ENCODE results near the gene IL1RAPL1. TPM values are rescaled to one million over a fixed set of nuclear protein-coding genes. Genes with fewer than 3 reads are reported as not detected.

Gene IL1RAPL1
- total RNA-seq, 1 experiment from 2014 or later = 0.66 TPM

DNA sequence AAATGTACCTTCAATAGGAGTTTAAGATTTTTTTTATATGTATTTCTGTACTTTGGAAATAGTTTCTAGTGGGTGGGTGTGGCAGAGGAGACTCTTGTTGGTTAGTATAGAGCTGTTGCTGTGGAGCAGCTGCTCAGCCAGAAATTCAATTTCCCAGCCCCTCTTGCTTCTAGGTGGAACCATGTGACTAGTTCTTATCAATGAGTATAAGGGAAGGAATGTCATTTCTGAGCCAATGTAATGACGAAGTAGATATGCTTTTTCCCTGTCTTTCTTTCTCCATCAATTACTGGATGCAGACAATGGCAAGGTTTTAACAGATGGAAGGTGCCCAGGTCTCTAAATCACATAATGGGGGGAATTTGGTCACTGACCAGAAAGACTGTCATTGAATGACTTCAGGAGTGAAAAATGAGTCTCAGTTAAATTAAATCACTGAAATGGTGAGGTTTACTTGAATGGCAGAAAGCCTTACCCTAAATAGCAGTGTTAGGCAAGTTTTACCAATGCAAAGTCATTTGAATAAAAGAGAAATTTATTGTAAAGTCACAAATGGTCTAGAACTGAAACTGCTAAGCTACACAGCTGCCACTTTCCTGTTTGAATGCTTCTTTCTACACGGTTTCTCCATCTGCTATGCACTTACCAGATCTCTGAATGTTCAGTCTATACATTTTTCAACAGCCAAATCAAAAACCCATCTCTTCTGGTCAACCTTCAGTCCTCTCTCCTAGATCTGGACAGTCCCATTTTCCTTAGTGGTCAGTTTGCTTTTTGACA lies 832.7 kb downstream of the IL1RAPL1 start:
- DNase-seq (ENCODE audit: low spot score) = peak; percentile 9

DNA sequence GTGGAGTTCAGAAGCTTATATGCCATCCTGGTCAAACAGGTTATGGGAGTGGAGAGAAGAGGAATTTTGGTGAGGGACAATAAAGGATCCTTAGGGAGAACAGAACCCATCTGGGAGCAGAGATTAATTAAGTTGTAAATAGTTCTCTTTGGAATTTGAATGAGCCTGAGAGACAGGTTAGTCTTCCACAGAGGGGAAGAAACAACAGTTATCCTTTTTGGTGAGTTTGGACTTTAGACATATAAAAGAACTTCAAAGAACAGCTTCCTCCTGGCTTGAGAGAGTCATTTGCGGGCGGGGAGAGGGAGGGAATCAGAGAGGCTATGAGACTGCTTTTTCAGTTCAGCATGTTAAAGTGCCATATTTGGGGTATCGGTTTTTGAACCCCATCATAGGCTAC lies 834.8 kb downstream of the IL1RAPL1 start:
- no peak for DNase-seq (ENCODE audit: low spot score)

DNA sequence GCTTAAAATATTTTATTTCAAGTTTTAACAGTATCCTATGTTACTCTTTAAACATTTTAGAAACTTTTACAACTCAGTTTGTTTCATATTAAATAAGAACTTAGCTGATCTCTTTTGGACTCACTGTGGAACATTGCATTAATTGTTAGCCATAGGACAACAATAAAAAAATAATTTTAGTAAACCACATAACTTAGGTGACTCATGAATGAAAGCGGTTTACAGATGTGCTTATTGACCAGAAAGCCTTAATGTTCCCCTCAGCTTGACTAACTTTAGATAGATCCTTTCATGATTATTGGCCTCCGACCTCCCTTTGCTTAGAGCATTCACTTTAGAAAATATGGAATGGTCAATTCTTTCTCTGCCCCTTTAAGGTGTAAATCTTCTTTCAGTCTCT lies 844.6 kb downstream of the IL1RAPL1 start:
- no peak for DNase-seq (ENCODE audit: low spot score)

DNA sequence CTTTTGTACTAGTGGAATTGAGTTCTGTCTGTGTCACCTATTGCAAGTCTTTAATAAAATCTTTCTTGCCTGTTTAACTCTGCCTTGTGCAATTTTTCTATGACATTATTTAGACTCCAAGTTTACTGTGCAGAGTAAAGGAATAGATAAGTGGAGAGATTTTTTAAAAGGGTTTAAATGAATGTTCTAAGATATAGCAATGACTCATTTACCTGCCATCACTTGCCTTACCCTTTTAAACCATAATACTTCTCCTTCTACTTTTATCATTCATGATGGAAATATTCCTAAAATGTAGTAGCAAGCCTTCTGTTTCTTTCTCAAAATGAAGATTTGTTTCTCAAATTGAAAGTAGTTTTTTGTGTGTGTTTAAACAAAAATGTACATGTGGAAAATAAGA lies 845.3 kb downstream of the IL1RAPL1 start:
- DNase-seq (ENCODE audit: low spot score) = no peak

DNA sequence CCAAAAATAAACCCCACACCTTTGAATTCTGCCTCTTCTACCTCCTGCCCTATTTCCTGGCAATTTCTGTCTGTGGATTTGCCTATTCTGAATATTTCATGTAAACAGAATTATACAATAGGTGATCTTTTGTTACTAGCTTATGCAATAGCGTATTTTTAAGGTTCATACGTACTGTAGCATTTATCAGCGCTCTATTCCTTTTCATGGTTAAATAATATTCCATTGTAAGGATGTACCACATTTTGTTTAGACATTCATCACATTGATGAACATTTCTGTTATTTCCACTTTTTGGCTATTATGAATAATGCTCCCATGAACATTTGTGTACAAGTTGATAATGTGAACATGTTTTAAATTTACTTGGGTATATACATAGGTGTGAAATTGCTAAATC lies 847.7 kb downstream of the IL1RAPL1 start:
- no peak for DNase-seq (ENCODE audit: low spot score)

DNA sequence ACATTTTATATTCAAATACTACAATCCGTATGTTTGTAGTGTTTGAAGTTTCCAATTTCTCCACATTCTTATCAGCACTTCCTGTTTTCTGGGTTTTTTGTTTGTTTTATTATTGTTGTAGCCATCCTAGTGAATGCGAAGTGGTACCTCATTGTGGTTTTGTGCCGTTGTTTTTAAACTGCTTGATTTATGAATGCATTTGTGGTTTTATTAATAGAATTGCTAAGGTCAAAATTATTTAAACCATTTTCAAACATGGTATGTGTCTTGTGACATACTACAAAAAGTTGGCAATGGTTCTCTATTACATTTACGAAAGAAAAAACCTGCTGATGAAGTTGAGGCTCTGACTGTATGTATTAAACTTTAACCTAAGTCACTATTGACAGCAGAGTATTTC lies 848.1 kb downstream of the IL1RAPL1 start:
- DNase-seq (ENCODE audit: low spot score) = peak; percentile 3

DNA sequence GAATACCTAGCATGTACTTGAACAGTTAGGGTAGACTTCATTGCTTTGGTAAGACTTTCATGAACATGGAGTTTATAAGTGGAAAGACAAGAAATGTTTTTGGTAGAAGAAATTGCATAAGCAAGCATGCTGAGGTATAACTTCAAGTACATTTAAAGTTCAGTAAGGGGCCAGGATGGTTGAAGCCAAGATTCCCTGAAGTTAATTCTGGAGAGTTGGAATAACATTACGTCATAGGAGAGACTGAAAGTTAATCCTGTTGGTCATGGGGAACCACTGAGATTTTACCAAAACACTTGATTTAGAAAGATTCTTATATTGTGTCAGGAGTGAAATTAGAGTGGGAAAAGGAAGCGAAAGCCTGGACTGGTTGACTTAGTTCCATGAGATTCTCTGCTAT lies 860.6 kb downstream of the IL1RAPL1 start:
- DNase-seq (ENCODE audit: low spot score) = no peak

DNA sequence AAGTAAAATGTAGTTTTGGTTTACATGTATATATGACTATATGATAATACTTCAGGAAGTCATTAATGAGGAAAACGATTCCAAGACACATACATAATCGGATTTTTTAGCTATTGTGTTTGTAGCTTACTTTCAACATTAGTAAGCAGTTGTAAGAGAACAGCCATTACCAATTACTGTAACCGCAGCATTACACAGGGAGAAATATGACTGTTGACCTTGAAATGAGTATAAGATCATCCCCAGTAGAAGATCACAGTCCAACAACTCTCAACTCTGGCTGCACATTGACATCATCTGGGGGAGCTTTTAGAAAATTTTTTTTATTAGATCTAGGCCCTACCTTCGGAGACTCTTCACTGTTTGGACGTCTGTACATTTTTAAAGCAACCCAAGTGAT lies 866.1 kb downstream of the IL1RAPL1 start:
- no peak for DNase-seq (ENCODE audit: low spot score)

DNA sequence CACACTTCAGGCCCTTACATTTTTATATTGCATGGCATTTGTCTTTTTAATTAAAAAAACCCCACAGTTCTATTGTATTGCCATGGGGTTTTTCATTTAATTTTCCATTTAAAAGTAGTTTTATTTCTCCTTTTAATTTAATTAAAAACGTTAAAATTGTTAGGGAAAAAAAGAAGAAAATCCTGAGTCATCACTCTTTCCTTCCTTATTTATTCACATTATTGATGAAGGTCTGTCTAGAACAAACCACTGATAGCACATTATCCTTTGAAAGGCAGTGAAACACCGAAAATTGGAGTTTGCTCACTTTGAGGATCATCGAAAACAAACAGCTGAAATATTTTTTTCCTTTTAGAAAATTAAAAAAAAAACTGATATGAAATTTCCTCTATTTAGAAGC lies 868.5 kb downstream of the IL1RAPL1 start:
- DNase-seq (ENCODE audit: low spot score) = no peak

DNA sequence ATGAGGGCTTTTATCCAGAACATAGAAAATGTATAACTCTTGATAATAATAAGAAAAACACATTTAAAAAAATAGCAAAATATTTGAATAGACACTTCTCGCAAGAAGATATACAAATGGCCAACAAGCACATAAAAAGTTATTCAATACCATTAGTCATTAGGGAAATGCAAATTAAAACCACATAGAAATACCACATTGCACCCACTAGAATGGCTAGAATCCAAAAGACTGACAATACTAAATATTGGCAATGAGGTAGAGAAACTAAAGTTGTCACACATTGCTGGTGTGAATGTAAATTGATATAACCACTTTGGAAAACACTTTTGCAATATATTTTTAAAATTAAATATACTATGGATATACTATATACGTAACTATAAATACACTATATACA lies 873.8 kb downstream of the IL1RAPL1 start:
- DNase-seq (ENCODE audit: low spot score) = no peak

DNA sequence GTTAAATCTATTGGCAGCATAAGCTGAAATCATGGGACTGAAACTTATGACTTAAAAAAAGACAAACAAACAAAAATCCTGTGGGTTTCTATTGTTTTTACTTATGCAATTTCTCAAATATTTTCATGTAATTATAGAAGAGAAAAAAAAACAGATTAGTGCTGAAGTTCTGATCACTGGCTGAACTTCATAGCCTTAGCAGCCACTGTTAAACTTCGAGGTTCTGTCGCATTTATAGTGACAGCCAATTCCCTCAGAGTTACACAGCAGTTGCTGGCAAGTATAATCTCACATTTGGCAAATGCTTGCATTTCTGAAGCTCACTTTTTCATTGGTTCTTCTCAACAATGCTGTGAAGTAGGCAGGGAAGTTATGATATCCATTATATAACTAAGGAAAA lies 879.2 kb downstream of the IL1RAPL1 start:
- no peak for DNase-seq (ENCODE audit: low spot score)

DNA sequence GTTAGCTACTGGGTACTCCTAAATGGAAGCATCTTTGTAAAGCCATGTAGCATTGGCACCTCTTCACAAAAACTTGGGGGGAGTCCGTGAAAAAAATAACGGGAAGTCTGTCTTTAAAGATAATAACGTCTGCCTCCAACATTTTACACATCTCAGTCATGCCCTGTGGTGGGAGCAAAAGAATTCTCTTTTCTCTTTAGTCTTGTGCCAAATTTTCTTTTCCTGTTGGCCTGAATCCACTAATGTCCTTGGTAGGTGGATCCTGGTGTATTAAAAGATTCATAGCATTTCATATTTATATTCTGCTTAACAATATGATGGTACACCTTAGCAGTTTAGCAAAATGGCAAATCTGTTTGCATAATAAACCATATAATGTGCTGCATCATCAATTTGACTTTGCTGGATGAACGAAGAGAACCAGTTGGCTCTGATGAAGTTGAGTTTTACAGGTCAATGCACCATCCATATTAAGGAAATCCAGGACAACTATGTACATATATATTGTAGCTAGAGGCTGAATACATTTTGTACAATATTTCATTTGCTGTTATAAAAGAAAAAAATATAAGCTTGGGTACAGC lies 881.8 kb downstream of the IL1RAPL1 start:
- no peak for DNase-seq (ENCODE audit: low spot score)

DNA sequence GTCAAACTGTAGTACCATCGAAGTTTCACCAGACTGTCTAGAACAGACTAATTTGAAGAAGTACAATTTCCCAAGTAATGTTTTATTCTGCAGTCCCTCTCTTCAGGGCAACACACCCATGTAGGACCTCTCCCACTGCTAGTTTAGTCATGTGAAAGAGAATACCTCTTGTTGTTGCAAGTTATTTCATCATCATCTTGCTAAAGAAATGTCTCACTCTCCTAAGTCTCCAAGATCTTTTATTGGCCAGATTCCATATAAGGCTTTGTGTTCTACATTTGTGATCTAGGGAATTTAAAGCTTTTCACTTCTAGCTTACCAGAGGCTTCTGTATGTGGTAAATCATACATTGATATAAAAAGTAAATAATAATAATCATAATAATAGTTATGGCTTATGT lies 882.8 kb downstream of the IL1RAPL1 start:
- DNase-seq (ENCODE audit: low spot score) = peak; percentile 35

DNA sequence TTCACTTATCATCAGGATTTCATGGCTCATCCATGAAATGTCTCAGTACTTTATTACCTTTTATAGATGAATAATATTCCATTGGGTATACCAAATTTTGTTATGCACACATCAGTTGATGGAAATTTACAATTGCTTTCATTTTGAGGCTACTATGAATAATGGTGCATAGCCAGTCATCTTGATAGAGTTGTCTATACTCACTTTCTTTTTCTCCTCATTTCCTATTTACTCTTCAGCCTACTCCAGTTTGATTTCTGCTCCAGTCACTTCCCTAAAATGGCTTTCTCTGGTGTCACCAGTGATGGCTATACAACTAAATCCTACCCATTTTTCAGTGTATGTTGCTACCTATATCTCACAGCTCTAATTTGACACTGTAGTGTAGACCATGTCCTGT lies 884.6 kb downstream of the IL1RAPL1 start:
- no peak for DNase-seq (ENCODE audit: low spot score)

DNA sequence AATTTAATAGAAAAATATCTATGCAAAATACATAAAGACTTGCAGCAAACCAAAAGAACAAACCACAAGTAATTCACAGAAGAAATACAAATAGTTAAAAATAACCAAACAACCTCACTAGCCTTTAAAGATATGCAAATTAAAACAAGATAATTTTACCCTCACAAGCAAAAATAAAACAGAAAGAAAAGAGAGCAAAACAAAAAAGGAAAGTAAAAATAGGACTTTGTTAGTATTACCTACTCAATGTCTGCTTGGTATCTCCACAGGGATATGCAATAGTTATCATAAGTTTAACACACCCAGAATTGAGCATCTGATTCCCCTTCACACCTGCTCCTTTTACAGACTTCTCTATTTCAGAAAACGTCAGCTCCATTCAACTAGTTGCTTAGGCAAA lies 890.6 kb downstream of the IL1RAPL1 start:
- DNase-seq (ENCODE audit: low spot score) = no peak

DNA sequence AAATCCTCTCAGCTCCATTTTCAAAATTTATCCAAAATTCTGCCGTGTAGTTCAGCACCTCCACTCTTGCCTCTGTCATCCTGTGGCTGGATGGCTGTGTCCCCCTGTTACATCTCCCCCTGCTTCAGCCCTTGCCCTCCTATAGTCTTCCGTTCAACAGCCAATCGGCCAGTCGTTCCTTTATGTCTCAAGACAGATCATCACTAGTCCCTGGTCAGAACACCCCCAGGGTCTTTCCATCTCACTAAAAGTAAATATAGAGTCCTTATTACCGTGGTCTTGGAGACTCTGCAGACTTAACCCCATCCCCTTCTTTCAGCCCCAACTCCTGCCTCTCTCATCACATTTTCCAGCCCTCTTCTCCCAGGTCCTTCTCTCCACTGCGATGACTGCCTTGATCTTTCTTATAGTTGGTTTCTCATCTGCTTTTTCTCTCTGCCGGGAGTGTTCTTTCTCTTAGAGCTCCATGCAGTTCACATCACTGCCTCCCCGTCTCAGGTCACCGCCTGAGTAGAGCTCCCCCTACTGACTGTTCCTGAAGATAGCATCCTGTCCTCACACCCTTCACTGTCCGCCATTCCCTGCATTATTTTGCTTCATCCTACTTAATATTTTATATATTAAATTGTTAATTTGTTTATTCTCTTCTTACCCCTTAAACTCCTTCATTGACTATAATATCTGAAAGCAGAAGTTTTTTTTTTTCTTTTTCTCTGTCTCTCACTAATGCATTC lies 891.3 kb downstream of the IL1RAPL1 start:
- peak; percentile 20 for DNase-seq (ENCODE audit: low spot score)

DNA sequence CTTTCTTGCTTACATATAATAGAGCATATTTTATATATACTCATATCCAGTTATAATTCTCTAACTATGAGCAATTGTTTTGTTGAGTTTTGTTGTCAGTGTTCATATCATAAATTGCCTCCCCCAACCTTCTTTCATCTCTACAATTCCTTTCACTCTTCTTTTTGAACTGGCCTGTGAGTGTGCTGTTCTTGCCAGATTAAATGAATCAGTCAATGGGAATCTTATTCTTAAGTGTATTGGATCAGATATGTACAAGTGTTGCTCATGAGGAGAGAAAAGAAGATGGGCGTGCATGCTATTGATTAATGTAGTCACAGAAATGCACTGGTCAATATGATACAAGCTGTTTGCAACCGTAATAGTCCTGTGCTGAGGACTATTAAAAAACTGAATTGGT lies 900.0 kb downstream of the IL1RAPL1 start:
- DNase-seq (ENCODE audit: low spot score) = no peak

DNA sequence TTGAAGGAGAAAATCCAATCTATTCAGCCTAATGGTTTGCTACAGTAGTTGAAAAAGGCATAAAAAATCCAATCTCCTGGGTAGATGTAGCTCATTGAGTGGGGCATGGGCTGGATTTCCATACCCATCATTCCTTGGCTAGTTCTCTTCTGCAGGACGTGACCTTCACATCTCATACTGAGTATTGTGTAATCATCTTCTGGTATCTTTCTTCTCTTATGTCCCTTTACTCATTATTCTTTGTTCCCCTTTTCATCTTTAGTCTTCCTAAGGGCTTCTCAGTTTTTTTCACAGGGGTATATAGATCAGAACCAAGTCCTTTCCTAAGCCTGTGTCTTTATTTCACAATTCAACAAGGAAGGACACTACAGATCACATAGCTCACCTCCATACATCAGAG lies 900.5 kb downstream of the IL1RAPL1 start:
- no peak for DNase-seq (ENCODE audit: low spot score)

DNA sequence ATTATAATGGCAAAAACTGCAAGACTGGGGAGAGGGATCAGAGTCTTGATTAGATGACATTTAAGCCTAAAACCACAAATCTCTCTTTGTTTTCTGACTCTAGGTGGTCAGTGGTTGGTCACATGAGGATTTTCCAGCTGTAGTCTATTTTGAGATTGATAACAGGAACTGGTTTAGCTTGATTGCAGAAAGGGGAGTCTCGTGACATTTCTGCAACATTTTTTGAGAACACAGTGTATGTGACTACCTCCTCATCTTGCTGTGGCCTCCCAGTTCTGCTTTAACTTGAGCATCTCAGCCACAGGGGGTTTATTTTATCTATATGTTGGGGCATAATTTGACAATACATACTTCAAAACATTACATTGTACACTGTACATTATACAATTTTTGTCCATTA lies 901.7 kb downstream of the IL1RAPL1 start:
- no peak for DNase-seq (ENCODE audit: low spot score)

DNA sequence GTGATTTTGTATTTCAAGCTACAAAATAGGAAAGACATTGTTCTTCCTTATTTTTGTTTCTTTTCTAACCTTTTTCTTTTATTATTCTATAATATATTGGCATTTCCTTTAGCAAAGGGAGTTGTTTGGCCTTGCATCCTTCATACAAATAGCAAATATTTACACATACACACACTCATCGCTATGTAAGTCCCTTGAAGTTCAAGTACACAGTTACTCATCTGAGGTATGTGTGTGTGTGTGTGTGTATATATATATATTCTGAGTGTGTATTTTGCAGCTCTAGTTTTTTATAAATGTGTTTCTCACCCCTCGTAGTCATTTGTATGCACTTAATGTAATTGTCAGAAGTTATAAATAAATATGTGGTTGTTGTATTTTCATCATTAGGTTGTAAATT lies 903.4 kb downstream of the IL1RAPL1 start:
- DNase-seq (ENCODE audit: low spot score) = no peak

DNA sequence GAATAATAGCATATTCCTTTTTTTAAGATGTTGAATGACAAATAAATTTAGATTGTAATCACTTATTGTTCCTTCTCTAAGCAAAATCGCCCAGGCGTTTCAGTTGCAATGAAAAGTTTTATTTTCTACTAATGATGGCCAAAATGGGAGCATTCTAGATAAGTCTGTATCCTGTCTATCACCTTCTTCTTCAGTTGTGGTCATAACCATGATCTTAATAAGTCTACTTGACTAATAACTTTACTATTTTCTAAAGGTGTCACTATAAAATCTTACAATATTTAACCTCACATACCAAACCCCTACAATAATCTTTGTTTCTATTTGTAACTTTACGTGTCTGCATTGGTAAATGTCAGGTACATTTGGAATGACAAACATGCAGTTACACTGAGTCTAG lies 904.4 kb downstream of the IL1RAPL1 start:
- DNase-seq (ENCODE audit: low spot score) = no peak

DNA sequence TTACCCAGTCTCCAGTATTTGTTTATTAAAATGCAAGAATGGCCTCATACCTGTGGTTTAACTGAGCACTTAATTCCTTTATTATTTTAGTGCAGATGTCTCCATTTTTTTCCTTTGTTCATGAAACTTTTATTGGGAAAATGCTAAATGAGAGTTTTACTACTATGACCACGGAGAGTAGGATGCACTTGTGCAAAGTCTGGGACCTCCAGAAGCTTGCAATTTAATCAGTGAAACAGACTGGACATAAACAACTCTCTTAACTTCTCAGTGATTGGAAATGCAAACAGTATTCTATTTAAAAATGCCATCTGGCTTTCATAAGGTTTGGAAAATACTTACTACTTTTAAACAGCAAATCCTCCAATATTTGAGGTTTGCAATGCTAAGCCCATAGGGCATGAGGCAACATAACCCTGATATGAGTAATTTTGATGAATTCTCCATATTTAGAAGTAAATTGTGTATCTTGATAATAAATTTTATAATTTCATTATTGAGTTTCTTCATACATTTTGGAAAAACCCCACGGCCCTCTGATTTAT lies 909.5 kb downstream of the IL1RAPL1 start:
- no peak for DNase-seq (ENCODE audit: low spot score)

DNA sequence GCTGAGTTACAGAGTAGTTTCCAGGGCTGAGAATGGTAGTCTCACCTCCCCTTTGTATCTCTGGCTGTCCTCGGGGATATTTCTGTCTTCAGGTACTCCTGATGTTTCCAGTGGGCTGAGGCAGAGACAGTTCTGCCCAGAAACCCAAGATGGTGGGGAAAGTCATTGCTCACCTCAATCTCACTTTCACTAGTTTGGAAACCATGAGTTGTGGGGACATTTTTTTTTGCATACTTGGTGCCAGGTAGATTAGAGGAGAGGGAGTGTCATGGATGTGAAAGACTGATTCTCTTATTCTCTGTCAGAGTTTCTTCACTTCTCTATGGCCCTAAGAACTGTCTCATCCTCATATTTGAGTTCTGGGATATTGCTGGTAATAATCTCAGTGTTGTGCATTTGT lies 919.5 kb downstream of the IL1RAPL1 start:
- DNase-seq (ENCODE audit: low spot score) = no peak
